Upper lobe of right lung (tissue), 1 donor: Measurements from ENCODE around the gene IL15RA. TPM values are rescaled to one million over a fixed set of nuclear protein-coding genes. Genes with fewer than 3 reads are reported as not detected.

Experiments used
- ATAC-seq: fragments of 200-7000 bp; cut with Tn5 transposase; one replicate; pipeline ENCODE4 v1.9.1; 2020; ENCODE audit warnings: mild to moderate bottlenecking, moderate library complexity
- DNase-seq: peaks from one replicate; pipeline ENCODE4 v3.0.0-alpha.2; 2020
- H3K27ac ChIP-seq: fragments of 200-600 bp; one replicate; pipeline ENCODE4 v1.8.0; 2022
- H3K27me3 ChIP-seq: fragments of 200-600 bp; one replicate; pipeline ENCODE4 v1.8.0; 2022; ENCODE audit warnings: mild to moderate bottlenecking
- H3K36me3 ChIP-seq: fragments of 200-600 bp; one replicate; pipeline ENCODE4 v1.8.0; 2022
- H3K4me1 ChIP-seq: fragments of 200-600 bp; one replicate; pipeline ENCODE4 v1.8.0; 2022
- H3K4me3 ChIP-seq: fragments of 200-600 bp; one replicate; pipeline ENCODE4 v1.8.0; 2022; ENCODE audit warnings: mild to moderate bottlenecking
- H3K9me3 ChIP-seq: fragments of 200-600 bp; one replicate; pipeline ENCODE4 v1.8.0; 2022
- intact Hi-C: fragments of 100-400 bp; cut with DNase I; formaldehyde crosslinking; loops from one replicate; pipeline ENCODE4 v1.11.0; 2022
- total RNA-seq: library from RNA; stranded (reverse); fragmentation: NEBNext Ultra II Directional; extraction: Animal tissue kit (Norgen Biotek cat#: 25700); gene quantifications from one replicate; pipeline ENCODE4 v1.2.1, GENCODE V29; 2021
- TF ChIP-seq, protein P1 (sequence below): fragments of 200-600 bp; IDR thresholded peaks from one replicate; pipeline ENCODE4 v1.8.0; 2022; ENCODE audit warnings: antibody characterized with exemption
- donor health status: DM: no; HTN: yes; CAD: no; lungs with severe emphysema.

Gene IL15RA
- total RNA-seq, 1 donor from 2014 or later: 36.7 TPM

DNA sequence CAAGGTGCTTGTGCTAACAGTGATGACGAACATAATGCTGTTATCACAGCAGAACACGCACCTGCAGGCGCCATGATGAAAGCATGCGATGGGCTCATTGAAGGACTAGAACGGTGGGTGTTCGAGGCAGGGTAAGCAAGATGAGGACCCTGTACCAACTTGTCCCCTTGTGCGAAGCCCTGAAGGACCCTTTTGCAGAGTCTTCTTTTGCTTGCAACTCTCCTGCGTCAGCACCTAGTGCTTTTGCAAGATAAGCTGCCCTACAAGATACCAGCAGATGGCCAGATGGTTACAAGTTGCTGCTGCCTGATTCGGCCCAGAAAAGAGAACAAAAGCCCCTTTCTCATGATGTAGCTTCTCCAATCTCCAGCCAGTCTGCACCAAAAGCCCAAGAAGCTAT lies 4.2 kb upstream of the IL15RA start:
- ATAC-seq: no peak

DNA sequence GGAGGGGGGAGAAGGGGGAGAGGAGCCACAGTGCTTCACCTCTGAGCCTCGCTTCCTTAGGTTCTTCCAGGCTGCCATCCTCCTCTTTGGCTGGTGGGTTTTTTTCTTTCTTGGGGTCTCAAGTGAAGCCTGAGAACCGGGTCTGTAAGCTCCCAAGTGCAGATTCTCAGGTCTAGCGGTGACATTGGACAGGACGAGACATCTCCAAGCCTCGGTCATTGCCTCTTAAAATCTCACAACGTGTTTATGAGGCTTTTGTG lies 817 bp upstream of the IL15RA start:
- no peak for DNase-seq
- intact Hi-C loops: no loop called here
- Histone ChIP-seq H3K27me3 (no peaks in the 10 kb centered on the region), H3K4me3 (peak overlapping the region; percentile 91), H3K36me3 (no peaks in the 10 kb centered on the region), H3K9me3 (no peaks in the 10 kb centered on the region), H3K27ac (peak overlapping the region; percentile 98), H3K4me1 (peaks cover 15% of the 10 kb centered on the region)
- TF ChIP-seq, protein P1, sequence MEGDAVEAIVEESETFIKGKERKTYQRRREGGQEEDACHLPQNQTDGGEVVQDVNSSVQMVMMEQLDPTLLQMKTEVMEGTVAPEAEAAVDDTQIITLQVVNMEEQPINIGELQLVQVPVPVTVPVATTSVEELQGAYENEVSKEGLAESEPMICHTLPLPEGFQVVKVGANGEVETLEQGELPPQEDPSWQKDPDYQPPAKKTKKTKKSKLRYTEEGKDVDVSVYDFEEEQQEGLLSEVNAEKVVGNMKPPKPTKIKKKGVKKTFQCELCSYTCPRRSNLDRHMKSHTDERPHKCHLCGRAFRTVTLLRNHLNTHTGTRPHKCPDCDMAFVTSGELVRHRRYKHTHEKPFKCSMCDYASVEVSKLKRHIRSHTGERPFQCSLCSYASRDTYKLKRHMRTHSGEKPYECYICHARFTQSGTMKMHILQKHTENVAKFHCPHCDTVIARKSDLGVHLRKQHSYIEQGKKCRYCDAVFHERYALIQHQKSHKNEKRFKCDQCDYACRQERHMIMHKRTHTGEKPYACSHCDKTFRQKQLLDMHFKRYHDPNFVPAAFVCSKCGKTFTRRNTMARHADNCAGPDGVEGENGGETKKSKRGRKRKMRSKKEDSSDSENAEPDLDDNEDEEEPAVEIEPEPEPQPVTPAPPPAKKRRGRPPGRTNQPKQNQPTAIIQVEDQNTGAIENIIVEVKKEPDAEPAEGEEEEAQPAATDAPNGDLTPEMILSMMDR: no peak
- no peak for ATAC-seq

More for the DNA sequence above, 4.2 kb upstream of the IL15RA start:
- Histone ChIP-seq H3K36me3 (no peaks in the 10 kb centered on the region), H3K4me3 (no peak overlapping the region), H3K9me3 (no peaks in the 10 kb centered on the region), H3K27ac (no peak overlapping the region), H3K4me1 (no peaks in the 10 kb centered on the region), H3K27me3 (no peaks in the 10 kb centered on the region)
- DNase-seq: no peak
- TF ChIP-seq, protein P1: no peak
- intact Hi-C loops: no loop called here

DNA sequence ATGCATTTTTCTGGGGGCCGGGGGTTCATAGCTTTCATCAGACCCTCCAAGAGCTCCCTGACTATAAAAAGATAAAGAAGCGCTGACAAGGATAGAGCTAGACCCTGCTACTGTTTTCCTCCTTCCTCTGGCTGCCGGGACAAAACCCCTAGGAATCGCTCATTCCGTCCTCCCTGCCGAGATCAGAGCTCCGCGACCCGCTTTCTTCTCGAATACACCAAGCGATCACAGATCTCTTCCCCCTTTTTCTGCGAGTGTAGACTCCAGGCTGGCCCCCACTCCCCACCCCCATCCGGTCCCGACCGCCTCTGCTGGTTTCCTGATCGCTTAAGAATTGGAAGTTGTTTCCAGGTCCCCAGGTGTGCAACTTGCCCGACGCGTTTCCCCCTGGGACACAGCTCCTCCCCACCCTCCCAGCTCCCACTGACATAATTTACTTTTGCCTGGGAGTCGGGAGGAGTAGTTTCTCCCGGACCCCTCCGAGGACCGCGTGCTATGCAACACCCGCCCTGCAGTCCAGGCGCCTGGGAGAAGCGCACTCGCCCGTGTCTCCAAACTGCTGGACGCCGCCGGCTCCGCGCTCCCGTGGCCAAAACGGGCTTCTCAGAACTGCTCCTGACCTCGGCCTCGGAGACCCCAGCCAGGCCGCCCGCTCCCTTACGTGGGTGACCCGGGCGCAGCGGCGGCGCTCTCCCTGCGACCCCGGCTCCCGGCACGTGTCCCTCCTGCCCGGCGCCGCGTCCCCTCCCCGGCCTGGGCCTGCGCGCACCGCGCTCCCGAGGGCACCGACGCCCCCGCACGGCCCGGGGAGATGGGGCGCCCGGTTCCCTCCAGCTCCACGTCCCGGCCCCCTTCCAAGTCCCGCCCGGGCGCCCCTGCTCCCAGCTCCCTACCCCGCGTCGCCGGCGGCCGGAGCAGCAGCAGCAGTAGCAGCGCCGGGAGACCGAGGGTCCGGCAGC lies 552 bp downstream of the IL15RA start:
- Histone ChIP-seq H3K36me3 (no peaks in the 10 kb centered on the region), H3K4me3 (peak overlapping the region; percentile 91), H3K9me3 (no peaks in the 10 kb centered on the region), H3K27ac (peak overlapping the region; percentile 98), H3K27me3 (no peaks in the 10 kb centered on the region), H3K4me1 (peaks cover 27% of the 10 kb centered on the region)
- peak; percentile 83 for DNase-seq
- intact Hi-C loops: no loop called here
- TF ChIP-seq, protein P1: no peak
- peak; percentile 75 for ATAC-seq

DNA sequence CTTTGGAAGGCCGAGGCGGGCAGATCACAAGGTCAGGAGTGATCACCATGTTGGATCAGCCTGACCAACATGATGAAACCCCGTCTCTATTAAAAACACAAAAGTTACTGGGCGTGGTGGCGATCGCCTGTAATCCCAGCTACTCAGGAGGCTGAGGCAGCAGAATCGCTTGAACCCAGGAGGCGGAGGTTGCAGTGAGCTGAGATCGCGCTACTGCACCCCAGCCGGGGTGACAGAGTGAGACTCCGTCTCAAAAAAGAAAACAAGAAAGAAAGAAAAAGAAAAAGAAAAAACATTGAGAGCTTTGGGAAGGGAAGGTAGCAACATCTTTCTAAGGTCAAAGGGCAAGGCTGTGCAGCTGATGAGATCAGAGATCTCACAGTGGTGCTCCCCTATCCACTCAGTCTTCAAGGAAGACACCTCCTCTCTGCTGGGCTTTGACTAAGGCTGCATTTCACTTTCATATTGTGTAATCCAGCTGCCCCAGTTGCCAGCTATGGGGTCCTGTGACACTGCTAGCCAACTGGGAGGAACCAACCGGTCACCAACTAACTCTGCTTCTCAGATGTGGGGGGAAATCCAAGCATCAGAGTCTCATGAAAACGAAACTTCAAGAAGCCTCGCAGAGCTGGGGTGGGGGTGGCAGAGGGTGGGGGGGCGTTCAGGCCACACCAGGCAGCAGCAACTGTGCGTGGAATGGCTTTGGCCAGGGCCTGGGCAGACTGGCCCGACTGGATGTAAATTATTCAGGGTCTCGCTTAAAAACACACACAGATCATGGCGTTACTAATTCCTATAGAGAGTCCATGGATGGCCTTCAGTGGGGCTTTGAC lies 1.5 kb downstream of the IL15RA start:
- TF ChIP-seq, protein P1: no peak
- peaks cover 36% of the 10 kb centered on the region for H3K4me1 ChIP-seq
- DNase-seq (no peak), ATAC-seq (peak; percentile 25)
- peak overlapping the region; percentile 91 for H3K4me3 ChIP-seq
- H3K27ac ChIP-seq: peak overlapping the region; percentile 98
- intact Hi-C loops: no loop called here
- H3K36me3 ChIP-seq: no peaks in the 10 kb centered on the region
- no peaks in the 10 kb centered on the region for H3K27me3 ChIP-seq
- no peaks in the 10 kb centered on the region for H3K9me3 ChIP-seq

DNA sequence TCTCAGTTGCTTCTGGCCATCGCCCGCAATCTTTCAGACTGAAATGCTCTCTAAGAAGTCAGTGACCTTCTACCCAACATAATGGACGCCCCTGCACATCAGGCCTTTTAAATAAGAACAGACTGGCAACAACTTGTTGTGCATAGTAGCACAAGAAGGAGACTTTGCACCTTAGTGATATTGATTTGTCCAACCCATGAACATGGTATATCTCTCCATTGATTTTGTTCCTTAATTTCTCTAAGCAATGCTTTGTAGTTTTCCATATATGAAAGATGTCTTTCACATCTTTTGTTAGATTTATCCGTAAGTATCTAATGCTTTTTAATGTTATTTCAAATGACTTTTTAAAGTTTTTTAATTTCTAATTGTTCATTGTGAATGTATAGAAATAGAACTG lies 4.3 kb downstream of the IL15RA start:
- H3K4me3 ChIP-seq: no peak overlapping the region
- ATAC-seq (no peak), DNase-seq (no peak)
- no peak overlapping the region for H3K27ac ChIP-seq
- peaks cover 39% of the 10 kb centered on the region for H3K4me1 ChIP-seq
- H3K36me3 ChIP-seq: no peaks in the 10 kb centered on the region
- intact Hi-C loops: no loop called here
- no peaks in the 10 kb centered on the region for H3K9me3 ChIP-seq
- TF ChIP-seq, protein P1: no peak
- H3K27me3 ChIP-seq: no peaks in the 10 kb centered on the region
